Uterus (tissue), 2 donors: ENCODE results near the gene UBE3A.

Experiments
- CTCF ChIP-seq, 4 experiments: fragments of 200-600 bp in 2 of 4; fragments of 450-650 bp in 2 of 4; sonication (generic) in 2 of 4; IDR thresholded peaks; one replicate each; pipeline ENCODE4 v1.5.1; 2016 to 2019; ENCODE audit warnings: antibody characterized with exemption in 4 of 4, mild to moderate bottlenecking in 2 of 4, moderate library complexity in 1 of 4
- POLR2A ChIP-seq, 2 donors: fragments of 450-650 bp; IDR thresholded peaks; one replicate each; pipeline ENCODE4 v1.6.1; 2016; ENCODE audit warnings: antibody characterized with exemption in 2 of 2, mild to moderate bottlenecking in 1 of 2, moderate library complexity in 1 of 2

GRCh38 chr15:25342629-25343028, 96.2 kb downstream of the UBE3A start:
- TF ChIP-seq POLR2A (IDR thresholded peaks at IDR 0.05), result no peak
- no peak for TF ChIP-seq CTCF (IDR thresholded peaks at IDR 0.05)
